Endothelial cell (in vitro differentiated cells): ENCODE data around the gene LAMA2. TPM values are rescaled to one million over a fixed set of nuclear protein-coding genes. Genes with fewer than 3 reads are reported as not detected.

Experiments used
- DNase-seq: peaks from one replicate; pipeline ENCODE4 v3.0.0; 2021; ENCODE audit warnings: low spot score
- H3K27ac Mint-ChIP-seq: one replicate; pipeline ENCODE4 v1.8.0; 2021; ENCODE audit warnings: mixed read lengths, inconsistent platforms; ENCODE audit not compliant: unreplicated experiment
- H3K27me3 Mint-ChIP-seq: one replicate; pipeline ENCODE4 v1.8.0; 2021; ENCODE audit warnings: mild to moderate bottlenecking, moderate library complexity, mixed read lengths, inconsistent platforms; ENCODE audit not compliant: unreplicated experiment
- H3K36me3 Mint-ChIP-seq: one replicate; pipeline ENCODE4 v1.8.0; 2021; ENCODE audit warnings: mild to moderate bottlenecking, low read depth, mixed read lengths, inconsistent platforms; ENCODE audit not compliant: unreplicated experiment
- H3K4me1 Mint-ChIP-seq: one replicate; pipeline ENCODE4 v1.8.0; 2021; ENCODE audit warnings: mild to moderate bottlenecking, mixed read lengths, inconsistent platforms; ENCODE audit not compliant: unreplicated experiment
- H3K4me3 Mint-ChIP-seq: one replicate; pipeline ENCODE4 v1.8.0; 2021; ENCODE audit warnings: mild to moderate bottlenecking, mixed read lengths, inconsistent platforms; ENCODE audit not compliant: unreplicated experiment
- H3K9me3 Mint-ChIP-seq: one replicate; pipeline ENCODE4 v1.8.0; 2021; ENCODE audit warnings: mixed read lengths, inconsistent platforms; ENCODE audit not compliant: unreplicated experiment
- total RNA-seq: library from RNA; stranded (reverse); fragmentation: NEBNext Ultra II Directional; extraction: Animal tissue kit (Norgen Biotek cat#: 25700); gene quantifications from one replicate; pipeline ENCODE4 v1.2.1, GENCODE V29; 2021; ENCODE audit not compliant: unreplicated experiment
- TF ChIP-seq, protein P1 (sequence below): fragments of 200-600 bp; sonication (generic); IDR thresholded peaks from one replicate; pipeline ENCODE4 v1.5.0; 2021; ENCODE audit warnings: antibody characterized with exemption; ENCODE audit not compliant: unreplicated experiment

Gene LAMA2
- total RNA-seq, 1 donor from 2014 or later: 2.0 TPM

DNA sequence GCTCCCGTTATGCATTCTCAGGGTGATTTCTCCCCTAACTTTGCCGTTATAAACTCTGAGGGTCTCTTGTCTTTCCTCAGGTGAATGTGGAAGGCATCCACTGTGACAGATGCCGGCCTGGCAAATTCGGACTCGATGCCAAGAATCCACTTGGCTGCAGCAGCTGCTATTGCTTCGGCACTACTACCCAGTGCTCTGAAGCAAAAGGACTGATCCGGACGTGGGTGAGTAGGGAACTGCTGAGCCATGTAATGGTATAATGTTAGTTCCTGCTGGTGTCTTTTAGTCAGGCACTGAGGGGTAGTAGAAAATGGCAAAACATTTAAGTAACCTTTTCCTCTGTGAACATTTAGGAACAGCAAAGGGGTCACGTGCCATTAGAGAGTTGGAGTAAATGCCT, 431.6 kb downstream of the LAMA2 start:
- Mint-ChIP-seq H3K4me1 (peaks cover 2% of the 10 kb centered on the region), H3K27ac (no peak overlapping the region), H3K4me3 (no peak overlapping the region), H3K9me3 (no peaks in the 10 kb centered on the region), H3K36me3 (no peaks in the 10 kb centered on the region), H3K27me3 (peaks cover 2% of the 10 kb centered on the region)
- no peak for DNase-seq
- TF ChIP-seq, protein P1, sequence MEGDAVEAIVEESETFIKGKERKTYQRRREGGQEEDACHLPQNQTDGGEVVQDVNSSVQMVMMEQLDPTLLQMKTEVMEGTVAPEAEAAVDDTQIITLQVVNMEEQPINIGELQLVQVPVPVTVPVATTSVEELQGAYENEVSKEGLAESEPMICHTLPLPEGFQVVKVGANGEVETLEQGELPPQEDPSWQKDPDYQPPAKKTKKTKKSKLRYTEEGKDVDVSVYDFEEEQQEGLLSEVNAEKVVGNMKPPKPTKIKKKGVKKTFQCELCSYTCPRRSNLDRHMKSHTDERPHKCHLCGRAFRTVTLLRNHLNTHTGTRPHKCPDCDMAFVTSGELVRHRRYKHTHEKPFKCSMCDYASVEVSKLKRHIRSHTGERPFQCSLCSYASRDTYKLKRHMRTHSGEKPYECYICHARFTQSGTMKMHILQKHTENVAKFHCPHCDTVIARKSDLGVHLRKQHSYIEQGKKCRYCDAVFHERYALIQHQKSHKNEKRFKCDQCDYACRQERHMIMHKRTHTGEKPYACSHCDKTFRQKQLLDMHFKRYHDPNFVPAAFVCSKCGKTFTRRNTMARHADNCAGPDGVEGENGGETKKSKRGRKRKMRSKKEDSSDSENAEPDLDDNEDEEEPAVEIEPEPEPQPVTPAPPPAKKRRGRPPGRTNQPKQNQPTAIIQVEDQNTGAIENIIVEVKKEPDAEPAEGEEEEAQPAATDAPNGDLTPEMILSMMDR: no peak

DNA sequence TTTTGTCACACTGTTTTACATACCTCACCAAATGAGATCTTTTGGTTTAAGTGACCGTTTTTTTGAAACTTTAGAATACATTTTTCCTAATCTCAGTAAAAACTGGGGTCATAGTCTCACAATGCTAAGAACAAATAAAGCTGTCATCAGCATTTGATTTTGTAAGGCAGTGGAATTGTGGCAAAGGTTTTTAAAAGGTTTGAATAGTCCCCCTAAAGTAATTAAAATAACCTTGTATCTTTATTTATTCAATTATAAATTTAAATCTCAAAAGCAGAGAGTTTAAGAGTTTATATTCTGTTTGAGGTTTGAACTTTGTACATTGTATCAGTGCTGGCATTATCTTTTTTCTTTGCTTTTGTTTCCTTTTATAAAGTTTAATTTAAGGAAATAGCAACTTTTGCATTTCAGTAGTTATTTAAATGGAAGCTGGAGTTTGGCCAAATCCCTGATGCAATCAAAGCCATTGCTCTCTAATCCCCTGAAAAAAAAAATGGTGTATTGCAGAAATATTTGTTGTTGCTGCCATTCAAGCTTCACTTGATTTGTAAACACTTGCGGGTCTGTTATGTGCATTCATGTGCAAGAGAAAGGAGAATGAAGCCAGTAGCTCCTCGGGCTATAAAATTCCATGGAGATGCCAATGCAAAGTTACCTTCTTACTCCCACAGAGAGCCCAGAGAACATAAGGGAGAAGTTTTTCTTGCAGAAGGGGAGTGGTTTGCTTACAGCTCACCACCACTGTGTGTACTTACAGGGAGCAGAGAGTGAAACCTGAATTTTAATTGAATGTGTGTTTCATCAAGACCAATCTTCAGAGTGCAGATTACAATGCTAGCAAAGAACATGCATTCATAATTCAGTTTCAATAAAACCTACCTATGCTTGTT, 435.2 kb downstream of the LAMA2 start:
- Mint-ChIP-seq H3K27ac (no peak overlapping the region), H3K4me3 (no peak overlapping the region), H3K4me1 (peaks cover 2% of the 10 kb centered on the region), H3K27me3 (peaks cover 2% of the 10 kb centered on the region), H3K36me3 (no peaks in the 10 kb centered on the region), H3K9me3 (no peaks in the 10 kb centered on the region)
- DNase-seq: no peak
- TF ChIP-seq, protein P1: no peak

DNA sequence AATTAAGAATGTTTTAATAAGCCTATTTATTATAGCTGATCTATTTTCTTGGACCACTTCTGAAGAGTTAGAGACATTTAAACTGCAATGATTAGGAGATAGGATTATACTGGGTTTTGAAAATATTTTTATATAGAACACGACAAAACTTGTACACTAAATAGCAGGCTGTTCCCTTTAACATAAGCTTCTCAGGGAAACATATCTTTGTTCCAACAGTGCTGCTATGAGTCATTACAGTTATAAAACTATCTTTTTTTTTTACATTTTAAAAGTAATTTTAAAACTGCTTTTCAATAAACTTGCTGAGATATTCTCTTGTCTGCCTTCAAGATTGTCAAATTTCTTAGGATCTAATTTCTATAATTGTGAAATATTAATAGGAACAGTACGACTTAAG, 438.0 kb downstream of the LAMA2 start:
- Mint-ChIP-seq H3K4me1 (no peaks in the 10 kb centered on the region), H3K27ac (no peak overlapping the region), H3K36me3 (no peaks in the 10 kb centered on the region), H3K4me3 (no peak overlapping the region), H3K27me3 (peaks cover 2% of the 10 kb centered on the region), H3K9me3 (no peaks in the 10 kb centered on the region)
- TF ChIP-seq, protein P1: no peak
- DNase-seq: no peak

DNA sequence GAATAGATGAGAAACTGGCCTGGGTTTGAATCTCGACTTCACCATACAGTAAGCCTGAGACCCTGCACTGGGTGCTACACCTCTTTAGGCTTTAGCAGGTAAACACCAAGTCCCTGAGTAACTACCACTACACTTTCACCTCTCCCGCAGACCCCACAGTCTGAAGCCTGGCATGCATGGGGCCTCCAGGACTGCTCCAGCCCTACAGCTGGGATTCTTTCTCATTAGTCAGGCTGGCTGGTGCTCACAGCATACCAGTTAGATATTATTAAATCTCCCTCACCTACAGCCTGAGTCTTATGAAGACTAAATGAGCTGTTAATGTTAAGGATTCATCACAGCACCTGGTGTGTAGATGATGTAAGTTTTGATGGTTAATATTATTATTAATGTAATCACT, 438.4 kb downstream of the LAMA2 start:
- TF ChIP-seq, protein P1: no peak
- DNase-seq: no peak
- Mint-ChIP-seq H3K27ac (no peak overlapping the region), H3K9me3 (no peaks in the 10 kb centered on the region), H3K36me3 (no peaks in the 10 kb centered on the region), H3K27me3 (peaks cover 2% of the 10 kb centered on the region), H3K4me3 (no peak overlapping the region), H3K4me1 (no peaks in the 10 kb centered on the region)

DNA sequence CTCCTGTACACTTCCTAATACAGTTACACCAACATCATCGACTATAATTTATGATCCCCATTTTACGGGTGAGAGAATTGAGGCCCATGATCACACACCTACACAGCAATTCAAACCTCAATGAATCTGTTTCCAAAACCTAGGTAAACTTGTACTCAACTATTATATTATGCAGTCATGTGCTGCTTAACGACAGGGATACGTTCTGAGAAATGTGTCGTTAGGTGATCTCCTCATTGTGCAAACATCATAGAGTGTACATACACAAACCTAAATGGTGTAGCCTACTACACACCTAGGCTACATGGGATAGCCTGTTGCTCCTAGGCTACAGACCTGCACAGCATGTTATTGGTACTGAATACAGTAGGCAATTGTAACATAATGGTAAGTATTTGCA, 441.4 kb downstream of the LAMA2 start:
- no peak for DNase-seq
- Mint-ChIP-seq H3K27me3 (peaks cover 6% of the 10 kb centered on the region), H3K27ac (no peak overlapping the region), H3K4me3 (no peak overlapping the region), H3K9me3 (no peaks in the 10 kb centered on the region), H3K36me3 (no peaks in the 10 kb centered on the region), H3K4me1 (no peaks in the 10 kb centered on the region)
- TF ChIP-seq, protein P1: no peak
